Stimulated activated naive B cell treated with anti-CD40 and anti-IgM and Interleukin-4, amounts not matched to agents 10 μg/mL and 1 μg/mL and 100 μg/mL, for 72 hours (primary cell): ENCODE measurements around the gene CLSTN1.

ENCODE experiments used
- ATAC-seq, 2 donors: fragments of 150-1000 bp; cut with Tn5 transposase; replicated peaks; 2 replicates each; pipeline ENCODE4 v1.10.0; 2021; ENCODE audit warnings: moderate library complexity in 1 of 2
- DNase-seq: peaks from one replicate; pipeline ENCODE4 v3.0.0; 2021
- H3K27ac Mint-ChIP-seq: one replicate; pipeline ENCODE4 v1.8.0; 2022; ENCODE audit warnings: mild to moderate bottlenecking, mixed read lengths
- H3K27me3 Mint-ChIP-seq, 2 donors: one replicate each; pipeline ENCODE4 v1.8.0; 2022; ENCODE audit warnings: mixed read lengths in 2 of 2
- H3K36me3 Mint-ChIP-seq, 2 donors: one replicate each; pipeline ENCODE4 v1.8.0; 2022; ENCODE audit warnings: mixed read lengths in 2 of 2, mild to moderate bottlenecking in 1 of 2
- H3K4me1 Mint-ChIP-seq, 2 donors: one replicate each; pipeline ENCODE4 v1.8.0; 2022; ENCODE audit warnings: mixed read lengths in 2 of 2, mild to moderate bottlenecking in 1 of 2
- H3K4me3 Mint-ChIP-seq, 2 donors: one replicate each; pipeline ENCODE4 v1.8.0; 2022; ENCODE audit warnings: mild to moderate bottlenecking in 2 of 2, mixed read lengths in 2 of 2, moderate library complexity in 1 of 2
- H3K9me3 Mint-ChIP-seq, 2 donors: one replicate each; pipeline ENCODE4 v1.8.0; 2022; ENCODE audit warnings: mixed read lengths in 2 of 2, mild to moderate bottlenecking in 1 of 2

CLSTN1 gene

GRCh38 chr1:9784508-9785133, 39.1 kb downstream of the CLSTN1 start:
- Mint-ChIP-seq H3K27me3 (no peaks in the 10 kb centered on the region), H3K9me3 (peaks cover 1 to 4% of the 10 kb centered on the region in 2 donors), H3K4me3 (no peak overlapping the region), H3K4me1 (peaks cover 17 to 40% of the 10 kb centered on the region in 2 donors), H3K27ac (no peak overlapping the region), H3K36me3 (peaks cover 6 to 8% of the 10 kb centered on the region in 2 donors)
- ATAC-seq = no peak
- peak; percentile 37 for DNase-seq

- DNase-seq (no peak), ATAC-seq (no peak)
- peaks cover under 1% of the 10 kb centered on the region in 2 donors for H3K36me3 Mint-ChIP-seq
- H3K4me1 Mint-ChIP-seq = peaks cover 12 to 30% of the 10 kb centered on the region in 2 donors
- H3K9me3 Mint-ChIP-seq = no peaks in the 10 kb centered on the region
- H3K27ac Mint-ChIP-seq = no peak overlapping the region
- H3K4me3 Mint-ChIP-seq = no peak overlapping the region
- H3K27me3 Mint-ChIP-seq = no peaks in the 10 kb centered on the region
Measured at GRCh38 chr1:9782897-9783296, 40.9 kb downstream of the CLSTN1 start.

- no peak for DNase-seq
- H3K9me3 Mint-ChIP-seq = no peaks in the 10 kb centered on the region
- no peaks in the 10 kb centered on the region for H3K27me3 Mint-ChIP-seq
- H3K36me3 Mint-ChIP-seq = peaks cover 3% of the 10 kb centered on the region in 2 donors
- no peak for ATAC-seq
- H3K4me1 Mint-ChIP-seq = peaks cover 14 to 27% of the 10 kb centered on the region in 2 donors
- no peak overlapping the region for H3K27ac Mint-ChIP-seq
- H3K4me3 Mint-ChIP-seq = no peak overlapping the region
Measured at GRCh38 chr1:9782116-9782751, 41.5 kb downstream of the CLSTN1 start.

GRCh38 chr1:9780554-9781110, 43.1 kb downstream of the CLSTN1 start:
- H3K4me3 Mint-ChIP-seq = no peak overlapping the region
- H3K27ac Mint-ChIP-seq = no peak overlapping the region
- ATAC-seq = no peak
- peaks cover 3 to 6% of the 10 kb centered on the region in 2 donors for H3K36me3 Mint-ChIP-seq
- no peaks in the 10 kb centered on the region for H3K9me3 Mint-ChIP-seq
- H3K27me3 Mint-ChIP-seq = no peaks in the 10 kb centered on the region
- H3K4me1 Mint-ChIP-seq = peaks cover 10 to 26% of the 10 kb centered on the region in 2 donors
- DNase-seq = no peak

- Mint-ChIP-seq H3K36me3 (peaks cover 3 to 12% of the 10 kb centered on the region in 2 donors), H3K4me3 (no peak overlapping the region), H3K27me3 (no peaks in the 10 kb centered on the region), H3K9me3 (no peaks in the 10 kb centered on the region), H3K4me1 (peaks cover 10 to 25% of the 10 kb centered on the region in 2 donors), H3K27ac (no peak overlapping the region)
- no peak for ATAC-seq
- DNase-seq = no peak
Measured at GRCh38 chr1:9778905-9779304, 44.9 kb downstream of the CLSTN1 start.

GRCh38 chr1:9776685-9777084, 47.1 kb downstream of the CLSTN1 start:
- no peak overlapping the region for H3K27ac Mint-ChIP-seq
- H3K9me3 Mint-ChIP-seq = no peaks in the 10 kb centered on the region
- no peak overlapping the region for H3K4me3 Mint-ChIP-seq
- ATAC-seq (no peak), DNase-seq (no peak)
- H3K27me3 Mint-ChIP-seq = no peaks in the 10 kb centered on the region
- H3K4me1 Mint-ChIP-seq = peaks cover 10 to 25% of the 10 kb centered on the region in 2 donors
- peaks cover 5 to 23% of the 10 kb centered on the region in 2 donors for H3K36me3 Mint-ChIP-seq

- Mint-ChIP-seq H3K9me3 (no peaks in the 10 kb centered on the region), H3K27ac (peak overlapping the region; percentile 84), H3K36me3 (peaks cover 5 to 23% of the 10 kb centered on the region in 2 donors), H3K4me1 (peaks cover 10 to 25% of the 10 kb centered on the region in 2 donors), H3K4me3 (no peak overlapping the region), H3K27me3 (no peaks in the 10 kb centered on the region)
- ATAC-seq (no peak), DNase-seq (no peak)
Measured at GRCh38 chr1:9774712-9775679, 48.8 kb downstream of the CLSTN1 start.

- H3K36me3 Mint-ChIP-seq = peaks cover 9 to 24% of the 10 kb centered on the region in 2 donors
- H3K27me3 Mint-ChIP-seq = no peaks in the 10 kb centered on the region
- no peaks in the 10 kb centered on the region for H3K9me3 Mint-ChIP-seq
- H3K27ac Mint-ChIP-seq = no peak overlapping the region
- no peak for ATAC-seq
- H3K4me1 Mint-ChIP-seq = peaks cover 6 to 10% of the 10 kb centered on the region in 2 donors
- no peak for DNase-seq
- no peak overlapping the region for H3K4me3 Mint-ChIP-seq
Measured at GRCh38 chr1:9770298-9770697, 53.5 kb downstream of the CLSTN1 start.

- no peak overlapping the region for H3K27ac Mint-ChIP-seq
- no peaks in the 10 kb centered on the region for H3K9me3 Mint-ChIP-seq
- ATAC-seq (no peak), DNase-seq (no peak)
- H3K4me1 Mint-ChIP-seq = peaks cover 4 to 9% of the 10 kb centered on the region in 2 donors
- H3K27me3 Mint-ChIP-seq = no peaks in the 10 kb centered on the region
- H3K36me3 Mint-ChIP-seq = peaks cover 9 to 24% of the 10 kb centered on the region in 2 donors
- no peak overlapping the region for H3K4me3 Mint-ChIP-seq
Measured at GRCh38 chr1:9768983-9769382, 54.8 kb downstream of the CLSTN1 start.

GRCh38 chr1:9767964-9768668, 55.6 kb downstream of the CLSTN1 start:
- Mint-ChIP-seq H3K27me3 (no peaks in the 10 kb centered on the region), H3K36me3 (peaks cover 11 to 28% of the 10 kb centered on the region in 2 donors), H3K4me3 (no peak overlapping the region), H3K27ac (no peak overlapping the region), H3K4me1 (peaks cover 9 to 11% of the 10 kb centered on the region in 2 donors), H3K9me3 (no peaks in the 10 kb centered on the region)
- no peak for DNase-seq
- no peak for ATAC-seq

- Mint-ChIP-seq H3K27me3 (no peaks in the 10 kb centered on the region), H3K27ac (no peak overlapping the region), H3K4me1 (peaks cover 11 to 14% of the 10 kb centered on the region in 2 donors), H3K36me3 (peaks cover 14 to 25% of the 10 kb centered on the region in 2 donors), H3K9me3 (no peaks in the 10 kb centered on the region), H3K4me3 (no peak overlapping the region)
- ATAC-seq (no peak), DNase-seq (no peak)
Measured at GRCh38 chr1:9766759-9767442, 56.9 kb downstream of the CLSTN1 start.

GRCh38 chr1:9764550-9764949, 59.2 kb downstream of the CLSTN1 start:
- H3K27ac Mint-ChIP-seq = no peak overlapping the region
- H3K36me3 Mint-ChIP-seq = peaks cover 19 to 31% of the 10 kb centered on the region in 2 donors
- H3K9me3 Mint-ChIP-seq = no peaks in the 10 kb centered on the region
- H3K4me1 Mint-ChIP-seq = peaks cover 14 to 18% of the 10 kb centered on the region in 2 donors
- no peak overlapping the region for H3K4me3 Mint-ChIP-seq
- no peaks in the 10 kb centered on the region for H3K27me3 Mint-ChIP-seq
- ATAC-seq = no peak
- no peak for DNase-seq

GRCh38 chr1:9763914-9764313, 59.9 kb downstream of the CLSTN1 start:
- Mint-ChIP-seq H3K4me3 (no peak overlapping the region), H3K9me3 (no peaks in the 10 kb centered on the region), H3K4me1 (peaks cover 13 to 14% of the 10 kb centered on the region in 2 donors), H3K27ac (no peak overlapping the region), H3K27me3 (no peaks in the 10 kb centered on the region), H3K36me3 (peaks cover 16 to 26% of the 10 kb centered on the region in 2 donors)
- no peak for ATAC-seq
- no peak for DNase-seq
